NCI-H345 (cell line): ENCODE measurements around the gene SYNGR2.
A peak's percentile ranks its signal among the peaks of the same experiment; 100 is the strongest.
"Not testable (repeated sequence)": the region's sequence is repeated elsewhere in the genome, so short reads cannot be mapped to it uniquely, and the experiment has no call there.

Experiments
- DNase-seq: peaks from one replicate; lab custom pipeline; 2025; lab: John Stamatoyannopoulos, UW

SYNGR2 gene

DNA sequence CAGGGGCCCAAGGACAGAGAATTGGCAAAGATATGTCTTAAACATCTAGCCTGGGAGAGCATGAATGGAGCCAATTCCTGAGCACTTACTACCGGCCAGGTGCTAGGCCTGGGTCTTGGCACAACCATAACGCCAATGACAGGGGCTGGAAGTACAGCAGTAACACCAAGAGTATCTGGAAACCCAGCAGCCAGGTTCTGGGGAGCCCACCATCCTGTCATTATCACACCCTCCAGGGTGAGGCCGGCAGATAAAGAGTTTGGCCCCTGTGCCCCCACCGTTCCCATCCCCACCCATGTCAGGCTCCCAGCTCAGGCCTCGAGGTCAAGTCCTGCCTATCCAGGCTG, 38.3 kb upstream of the SYNGR2 start:
- DNase-seq, result no peak

DNA sequence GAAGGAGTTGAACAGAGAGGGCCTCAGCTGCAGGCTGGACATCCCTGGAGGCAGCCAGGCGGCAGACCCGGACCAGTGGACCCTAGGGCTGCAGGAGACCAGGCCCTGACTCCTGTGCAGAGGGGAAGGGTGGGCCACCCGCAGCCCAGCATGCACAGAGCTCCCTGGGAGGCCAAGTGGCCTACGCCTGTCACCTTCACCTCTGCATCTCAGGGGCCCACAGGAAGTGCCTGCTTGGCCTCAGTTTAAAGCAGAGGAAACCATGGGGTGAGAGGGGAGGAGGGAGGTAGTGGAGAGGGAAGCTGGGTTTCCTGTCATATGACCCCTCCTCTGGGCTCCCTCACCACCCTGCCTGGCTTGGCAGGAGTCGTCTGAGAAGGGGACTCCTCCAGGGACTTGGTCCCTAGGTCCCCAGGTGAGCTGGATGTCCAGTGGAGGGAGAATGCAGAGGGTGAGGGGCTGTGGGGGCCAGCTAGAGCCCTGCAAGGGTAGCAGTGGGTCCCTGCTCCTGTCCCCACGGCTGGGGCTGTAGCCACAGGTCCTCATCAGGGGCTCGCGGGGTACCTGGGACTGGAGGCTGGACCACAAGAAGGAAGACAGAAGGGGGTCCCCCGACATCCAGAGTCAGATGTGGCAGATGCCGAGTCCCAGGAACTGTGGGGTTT, 37.8 kb upstream of the SYNGR2 start, which contains the start of gene TMC8:
TMC8 (plus strand) TSS at position 335 of the 665 bp plus-strand sequence. CDS start 818 bp downstream, outside the sequence.
- DNase-seq, result no peak

DNA sequence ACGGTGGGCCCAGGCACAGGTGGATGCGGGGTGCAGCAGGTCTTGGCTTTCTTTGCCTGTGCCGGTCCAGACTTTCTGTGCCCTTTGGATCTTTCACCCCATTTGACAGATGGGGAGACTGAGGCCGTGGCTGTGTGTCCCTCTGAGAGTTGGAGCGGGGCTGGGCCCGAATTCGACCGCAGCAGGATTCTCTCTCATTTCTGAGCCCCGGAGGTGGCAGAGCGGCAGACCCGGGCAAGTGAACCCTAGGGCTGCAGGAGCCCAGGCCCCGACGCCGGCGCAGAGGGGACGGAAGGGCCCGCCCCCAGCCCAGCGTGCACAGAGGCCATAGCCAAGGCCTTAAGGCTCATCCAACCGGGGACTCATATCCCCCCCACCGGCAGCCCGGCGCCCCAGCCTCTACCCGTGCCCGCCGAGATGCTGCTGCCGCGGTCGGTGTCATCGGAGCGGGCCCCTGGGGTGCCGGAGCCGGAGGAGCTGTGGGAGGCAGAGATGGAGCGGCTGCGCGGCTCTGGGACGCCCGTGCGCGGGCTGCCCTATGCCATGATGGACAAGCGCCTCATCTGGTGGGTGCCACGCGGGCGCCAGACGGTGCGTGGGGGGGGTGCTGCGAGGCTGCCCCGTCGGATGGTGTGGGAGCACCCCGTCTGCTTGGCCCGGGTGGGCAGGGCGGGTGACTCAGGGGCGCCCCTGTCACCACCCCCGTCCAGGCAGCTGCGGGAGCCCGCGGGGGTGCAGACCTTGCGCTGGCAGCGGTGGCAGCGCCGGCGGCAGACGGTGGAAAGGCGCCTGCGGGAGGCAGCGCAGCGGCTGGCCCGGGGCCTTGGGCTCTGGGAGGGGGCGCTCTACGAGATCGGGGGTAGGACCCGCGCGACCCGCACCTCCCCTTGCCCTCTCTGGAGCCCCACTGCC, 37.0 kb upstream of the SYNGR2 start:
- peak; percentile 48 for DNase-seq

DNA sequence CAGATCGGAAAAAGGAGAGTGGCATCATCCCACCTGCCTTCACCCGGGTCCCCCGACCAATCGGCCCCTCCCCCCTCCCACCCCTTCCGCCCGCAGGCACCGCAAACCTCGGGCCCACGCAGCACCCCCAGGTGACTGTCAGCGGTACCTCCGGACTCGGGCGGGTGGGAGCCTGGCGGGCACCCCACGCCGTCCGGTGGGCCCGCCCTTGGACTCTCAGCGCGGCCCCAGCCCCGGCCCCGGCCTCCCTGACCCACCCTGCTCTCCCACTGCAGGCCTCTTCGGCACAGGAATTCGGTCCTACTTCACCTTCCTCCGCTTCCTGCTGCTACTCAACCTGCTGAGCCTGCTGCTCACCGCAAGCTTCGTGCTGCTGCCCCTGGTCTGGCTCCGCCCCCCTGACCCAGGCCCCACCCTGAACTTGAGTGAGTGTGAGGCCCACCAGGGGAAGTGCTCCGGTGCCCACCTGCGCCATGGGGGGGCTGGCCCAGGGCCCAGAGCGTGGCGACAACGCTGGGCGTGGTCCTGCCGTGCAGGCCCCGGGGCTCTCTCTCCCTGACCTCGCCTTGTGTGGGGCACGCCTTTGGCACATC, 36.2 kb upstream of the SYNGR2 start:
- DNase-seq, result peak; percentile 36

DNA sequence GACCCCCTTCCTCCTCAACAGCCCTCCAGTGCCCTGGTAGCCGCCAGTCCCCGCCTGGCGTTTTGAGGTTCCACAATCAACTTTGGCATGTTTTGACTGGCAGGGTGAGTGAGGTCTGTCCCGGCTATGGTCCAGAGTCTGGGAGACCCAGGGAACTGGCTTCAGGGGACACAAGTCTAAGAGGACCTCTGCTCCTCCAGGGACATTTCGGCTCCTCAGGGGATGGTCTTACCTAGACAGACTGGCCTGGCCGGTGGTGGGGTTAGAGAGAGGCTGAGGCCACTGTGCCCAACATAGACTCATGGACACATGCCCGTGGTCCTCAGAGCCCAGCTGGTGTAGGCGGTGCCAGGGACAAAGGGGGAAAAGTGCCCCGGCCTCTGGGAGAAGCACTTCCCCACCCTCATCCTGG, 35.6 kb upstream of the SYNGR2 start:
- DNase-seq, result no peak

DNA sequence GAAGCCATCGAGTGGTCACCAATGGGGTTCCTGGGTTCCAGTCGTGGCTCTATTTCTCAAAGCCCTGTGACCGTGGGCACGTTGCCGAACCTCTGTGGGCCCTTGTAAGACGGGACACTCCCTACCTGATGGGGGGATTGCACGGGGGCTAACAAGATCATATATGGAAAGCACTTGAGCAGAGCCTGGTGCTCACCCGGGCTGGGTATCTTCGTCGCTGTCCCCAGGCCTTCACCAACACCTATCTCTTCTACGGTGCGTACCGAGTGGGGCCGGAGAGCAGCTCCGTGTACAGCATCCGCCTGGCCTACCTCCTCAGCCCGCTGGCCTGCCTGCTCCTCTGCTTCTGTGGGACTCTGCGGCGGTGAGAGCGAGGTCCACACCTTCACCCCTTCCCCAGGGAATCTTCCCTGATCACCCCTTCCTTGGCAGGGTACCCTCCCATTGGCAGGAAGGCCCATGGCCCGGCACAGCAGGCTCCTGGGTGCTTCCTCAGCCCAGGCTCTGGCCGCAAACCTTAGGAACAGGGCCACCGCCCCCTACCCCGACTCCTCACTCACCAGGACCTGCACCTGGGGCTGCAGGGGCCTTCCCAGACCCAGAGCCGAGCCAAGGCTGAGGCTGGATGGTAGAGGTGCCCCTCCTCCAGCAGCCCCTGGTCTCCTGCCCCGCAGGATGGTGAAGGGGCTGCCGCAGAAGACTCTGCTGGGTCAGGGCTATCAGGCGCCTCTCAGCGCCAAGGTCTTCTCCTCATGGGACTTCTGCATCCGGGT, 35.0 kb upstream of the SYNGR2 start:
- no peak for DNase-seq

DNA sequence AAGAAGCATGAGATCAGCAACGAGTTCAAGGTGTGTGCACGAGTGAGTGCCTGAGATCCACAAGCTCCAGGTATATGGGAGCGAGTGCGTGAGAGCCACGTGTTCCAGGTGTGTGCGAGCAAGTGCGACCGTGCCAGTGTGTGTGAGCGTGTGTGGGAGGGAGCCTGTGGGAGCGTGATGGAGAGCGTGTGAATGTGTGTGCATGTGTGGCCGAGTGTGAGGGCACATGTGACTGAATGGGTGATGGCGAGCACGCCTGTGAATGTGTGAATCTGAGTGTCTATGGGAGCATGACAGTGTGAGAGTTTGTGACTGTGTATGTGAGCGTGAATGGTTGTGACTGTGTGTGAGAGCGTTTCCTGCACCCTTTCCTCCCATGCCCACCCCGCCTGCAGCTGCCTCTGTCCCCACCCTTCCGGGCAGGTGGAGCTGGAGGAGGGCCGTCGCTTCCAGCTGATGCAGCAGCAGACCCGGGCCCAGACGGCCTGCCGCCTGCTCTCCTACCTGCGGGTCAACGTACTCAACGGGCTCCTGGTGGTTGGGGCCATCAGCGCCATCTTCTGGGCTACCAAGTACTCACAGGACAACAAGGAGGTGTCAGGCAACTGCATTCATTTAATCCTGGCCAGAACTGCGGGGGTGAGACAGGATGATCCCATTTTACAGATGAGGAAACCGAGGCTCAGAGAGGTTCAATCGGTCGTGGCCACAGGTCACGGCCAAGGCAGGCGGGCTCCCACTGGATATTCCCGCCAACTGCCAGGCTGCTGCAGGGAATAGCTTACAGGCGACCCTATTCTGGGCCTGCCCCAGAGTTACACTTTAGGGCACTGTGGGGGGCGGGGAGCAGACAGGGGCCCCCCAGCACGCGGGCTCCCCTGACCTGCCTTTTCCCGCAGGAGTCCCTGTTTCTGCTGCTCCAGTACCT, 34.1 kb upstream of the SYNGR2 start:
- DNase-seq, result peak; percentile 63

DNA sequence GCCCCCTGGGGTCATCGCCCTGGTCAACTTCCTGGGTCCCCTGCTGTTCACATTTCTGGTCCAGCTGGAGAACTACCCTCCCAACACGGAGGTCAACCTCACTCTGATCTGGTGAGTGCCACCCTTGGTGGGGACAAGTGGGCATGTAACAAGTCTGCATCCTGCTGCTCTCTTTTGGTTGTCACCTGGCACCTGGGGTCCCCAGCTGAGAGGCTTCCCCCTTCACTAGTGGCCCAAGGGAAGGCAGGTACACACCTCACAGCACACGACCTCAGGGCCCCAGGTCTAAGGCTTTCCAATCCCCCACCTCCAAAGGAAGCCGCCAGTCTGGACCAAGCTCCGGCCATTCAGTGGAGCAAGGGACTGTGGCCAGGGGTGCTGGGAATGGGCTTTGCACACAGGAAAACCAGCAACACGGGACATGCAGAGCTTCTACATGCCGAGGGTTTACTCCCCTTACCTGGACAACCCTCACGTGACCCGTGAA, 33.4 kb upstream of the SYNGR2 start:
- no peak for DNase-seq

DNA sequence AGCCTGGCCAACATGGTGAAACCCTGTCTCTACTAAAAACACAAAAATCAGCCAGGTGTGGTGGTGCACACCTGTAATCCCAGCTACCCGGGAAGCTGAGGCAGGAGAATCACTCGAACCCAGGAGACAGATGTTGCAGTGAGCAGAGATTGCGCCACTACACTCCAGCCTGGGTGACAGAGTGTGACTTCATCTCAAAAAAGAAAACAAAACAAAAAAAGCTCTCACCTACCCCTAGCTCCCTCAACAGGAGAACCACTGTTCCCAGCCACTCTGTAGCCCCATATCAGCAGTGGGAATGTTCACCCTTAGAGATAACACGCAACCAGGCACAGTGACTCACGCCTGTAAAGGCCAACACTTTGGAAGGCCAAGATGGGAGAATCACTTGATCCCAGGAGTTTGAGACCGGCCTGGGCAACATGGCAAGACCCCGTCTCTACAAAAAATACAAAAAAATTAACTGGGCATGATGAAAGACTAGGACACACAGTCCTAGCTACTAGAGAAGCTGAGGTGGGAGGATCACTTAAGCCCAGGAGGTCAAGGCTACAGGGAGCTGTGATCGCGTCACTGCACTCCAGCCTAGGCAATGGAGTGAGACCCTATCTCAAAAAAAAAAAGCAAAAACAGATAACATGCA, 32.4 kb upstream of the SYNGR2 start:
- DNase-seq, result no peak

DNA sequence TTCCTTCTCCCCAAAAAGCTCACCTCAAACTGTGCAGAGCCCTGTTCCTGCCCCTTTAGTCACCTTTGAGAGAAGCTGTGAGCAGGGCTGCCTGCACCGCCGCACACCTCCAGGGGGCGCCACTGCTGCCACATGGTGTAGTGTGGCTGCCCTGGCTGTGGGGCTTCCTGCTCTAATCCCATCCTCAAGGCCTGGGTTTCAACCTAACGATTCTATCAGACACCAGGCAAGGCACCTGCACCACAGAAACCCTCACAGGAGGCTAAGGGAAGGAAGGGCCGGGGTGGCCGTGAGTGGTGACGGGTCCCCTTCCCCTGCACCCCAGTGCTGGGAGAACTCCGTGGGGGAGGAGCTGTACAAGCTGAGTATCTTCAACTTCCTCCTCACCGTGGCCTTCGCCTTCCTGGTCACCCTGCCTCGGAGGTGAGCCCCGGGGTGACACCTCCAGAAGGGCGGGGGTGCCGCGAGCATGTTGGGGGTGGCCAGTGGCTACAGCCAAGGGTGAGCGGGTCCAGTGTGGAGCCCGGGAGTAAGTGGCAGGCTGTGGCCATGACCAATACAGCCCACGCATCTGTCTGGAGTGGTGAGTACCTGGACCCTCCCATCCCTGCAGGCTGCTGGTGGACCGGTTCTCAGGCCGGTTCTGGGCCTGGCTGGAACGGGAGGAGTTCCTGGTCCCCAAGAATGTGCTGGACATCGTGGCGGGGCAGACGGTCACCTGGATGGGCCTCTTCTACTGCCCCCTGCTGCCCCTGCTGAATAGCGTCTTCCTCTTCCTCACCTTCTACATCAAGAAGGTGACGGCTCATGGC, 30.8 kb upstream of the SYNGR2 start:
- no peak for DNase-seq

DNA sequence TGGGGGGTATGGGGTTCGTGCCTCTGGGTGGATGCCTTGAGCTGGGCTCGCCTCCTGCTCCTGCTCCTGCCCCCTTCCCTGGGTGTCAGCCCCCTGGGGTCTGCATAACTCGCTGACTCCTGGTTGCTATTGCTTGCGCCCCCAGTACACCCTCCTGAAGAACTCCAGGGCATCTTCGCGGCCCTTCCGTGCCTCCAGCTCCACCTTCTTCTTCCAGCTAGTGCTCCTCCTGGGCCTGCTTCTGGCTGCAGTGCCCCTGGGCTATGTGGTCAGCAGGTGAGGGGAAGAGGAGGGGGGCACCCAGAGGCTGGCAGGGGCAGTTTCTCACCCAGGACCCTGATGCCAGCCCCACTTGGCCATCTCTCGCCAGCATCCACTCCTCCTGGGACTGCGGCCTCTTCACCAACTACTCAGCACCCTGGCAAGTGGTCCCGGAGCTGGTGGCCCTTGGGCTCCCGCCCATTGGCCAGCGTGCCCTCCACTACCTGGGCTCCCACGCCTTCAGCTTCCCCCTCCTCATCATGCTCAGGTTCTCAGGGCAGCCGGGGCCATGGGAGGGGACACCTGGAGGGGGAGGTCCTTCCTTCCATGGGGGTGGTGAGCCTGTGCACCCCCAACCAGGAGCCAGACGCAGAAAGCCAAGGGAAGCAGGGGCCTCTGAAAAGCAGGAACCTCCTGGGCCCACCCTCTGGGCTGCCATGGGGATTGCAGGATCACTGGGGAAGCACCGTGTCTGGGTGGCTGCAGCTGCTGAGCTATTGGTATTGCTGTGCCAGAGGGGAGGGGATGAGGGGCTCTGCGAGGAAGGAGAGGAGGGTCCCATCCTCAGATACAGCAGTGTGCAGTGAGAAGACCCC, 29.9 kb upstream of the SYNGR2 start:
- DNase-seq, result no peak

DNA sequence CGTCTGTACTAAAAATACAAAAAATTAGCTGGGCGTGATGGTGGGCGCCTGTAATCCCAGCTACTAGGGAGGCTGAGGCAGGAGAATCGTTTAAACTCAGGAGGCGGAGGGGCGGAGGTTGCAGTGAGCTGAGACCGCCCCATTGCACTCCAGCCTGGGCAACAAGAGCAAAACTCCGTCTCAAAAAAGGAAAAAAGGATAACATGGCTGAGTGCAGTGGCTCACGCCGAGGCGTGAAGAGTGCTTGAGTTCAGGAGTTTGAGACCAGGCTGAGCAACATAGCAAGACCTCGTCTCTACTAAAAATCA, 28.6 kb upstream of the SYNGR2 start:
- not testable (repeated sequence) for DNase-seq

DNA sequence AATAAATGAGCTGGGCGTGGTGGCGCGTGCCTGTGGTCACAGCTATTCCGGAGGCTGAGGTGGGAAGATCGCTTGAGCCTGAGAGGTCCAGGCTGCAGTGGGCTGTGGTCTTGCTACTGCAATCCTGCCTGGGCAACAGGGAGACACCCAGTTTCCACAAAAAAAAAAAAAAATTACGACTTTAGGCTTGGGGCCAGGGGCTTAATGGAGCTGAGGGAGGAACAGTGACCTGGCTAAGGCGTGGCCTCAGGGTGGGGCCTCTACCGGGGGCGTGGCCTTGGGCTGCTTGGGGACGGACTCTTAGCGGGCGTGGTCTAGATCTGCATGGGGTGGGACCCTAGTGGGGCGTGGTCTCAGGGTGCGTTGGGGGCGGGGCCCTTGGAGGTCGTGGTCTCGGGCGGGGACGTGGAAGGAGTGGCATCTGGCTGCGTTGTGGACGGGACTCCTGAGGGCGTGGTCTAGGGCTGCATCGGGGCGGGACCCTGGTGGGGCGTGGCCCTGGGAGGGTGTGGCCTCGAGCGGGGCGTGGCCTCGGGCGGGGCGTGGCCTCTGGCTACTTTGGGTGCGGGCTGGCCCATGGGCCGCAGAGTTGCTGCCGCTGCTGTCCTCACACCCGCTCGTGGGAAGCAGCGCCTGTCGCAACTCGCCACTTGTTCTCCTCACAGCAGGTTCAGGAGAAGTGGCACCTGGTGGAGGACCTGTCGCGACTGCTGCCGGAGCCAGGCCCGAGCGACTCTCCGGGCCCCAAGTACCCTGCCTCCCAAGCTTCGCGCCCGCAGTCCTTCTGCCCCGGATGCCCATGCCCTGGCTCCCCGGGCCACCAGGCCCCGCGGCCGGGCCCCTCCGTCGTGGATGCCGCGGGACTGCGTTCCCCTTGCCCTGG, 28.0 kb upstream of the SYNGR2 start:
- DNase-seq, result peak; percentile 93

DNA sequence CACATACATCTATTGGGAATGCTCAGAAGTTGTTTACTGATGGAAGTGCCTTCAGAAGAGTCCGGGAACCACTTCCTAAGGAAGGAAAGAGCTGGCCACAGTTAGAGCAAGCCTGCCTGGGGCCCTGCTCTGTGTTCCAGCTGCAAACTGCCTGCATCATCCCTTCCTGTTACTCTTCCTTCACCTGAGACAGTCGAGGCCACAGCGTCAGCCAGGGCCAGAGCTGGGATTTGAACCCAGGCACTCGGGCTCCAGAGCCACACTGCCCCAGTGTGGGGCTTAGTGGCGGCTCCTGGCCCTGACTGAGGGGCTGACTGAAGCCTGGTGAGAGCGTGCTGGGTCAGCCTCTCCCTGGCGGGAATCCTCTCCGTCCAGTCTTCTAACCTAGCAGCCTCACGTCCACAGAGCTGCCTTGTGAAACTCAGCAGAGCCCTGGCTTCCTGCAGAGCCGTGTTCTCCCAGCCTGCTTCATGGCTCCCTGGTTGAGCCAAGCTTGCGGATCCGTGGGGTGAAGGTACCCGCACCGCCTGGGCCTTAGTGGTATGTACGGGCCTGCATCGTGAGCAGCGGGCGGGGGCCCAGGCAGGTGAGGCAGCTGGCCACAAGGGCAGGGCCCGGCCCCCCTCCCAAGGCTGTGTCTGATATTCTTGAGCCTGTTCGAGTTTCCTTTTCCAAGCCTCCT, 26.8 kb upstream of the SYNGR2 start:
- DNase-seq, result no peak

DNA sequence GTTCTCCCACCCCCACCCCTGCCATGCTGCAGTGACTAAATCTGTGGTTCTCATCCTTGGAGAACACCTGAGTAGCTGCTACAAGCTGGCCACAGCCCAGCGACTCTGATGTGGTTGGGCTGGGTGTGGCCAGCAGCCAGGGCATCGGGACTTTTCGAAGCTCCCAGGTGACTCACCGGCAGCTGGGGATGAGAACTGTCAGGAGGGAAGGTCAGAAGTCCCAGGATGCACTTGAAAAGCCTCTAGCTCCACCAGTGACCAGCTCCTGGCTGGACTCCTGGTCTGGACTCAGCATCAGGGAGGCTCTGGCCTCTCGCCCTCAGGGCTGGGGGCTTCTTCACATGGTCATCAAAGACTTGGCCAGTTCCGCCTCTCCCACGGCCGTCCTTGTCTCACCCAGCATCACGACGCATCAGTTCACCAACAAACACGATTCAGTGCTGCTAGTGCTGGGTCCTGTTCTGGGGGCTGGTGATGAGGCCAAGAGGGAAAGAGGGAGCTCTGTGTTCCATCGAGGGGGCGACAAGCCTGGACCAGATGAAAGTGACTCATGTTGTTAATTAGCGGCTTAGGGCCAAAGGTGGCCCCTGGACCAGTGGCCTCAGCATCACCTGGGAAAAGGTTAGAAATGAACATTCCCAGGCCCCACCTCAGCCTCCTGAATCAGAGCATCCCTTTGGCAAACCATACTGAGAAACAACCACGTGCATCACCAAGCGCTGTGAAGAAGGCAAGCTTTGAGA, 26.1 kb upstream of the SYNGR2 start:
- DNase-seq, result no peak
